Stimulated activated CD8-positive, alpha-beta memory T cell treated with anti-CD3 and anti-CD28 coated beads, Interleukin-12 subunit alpha, Interleukin-12 subunit beta, amount 100 ng/mL, for 24 hours (primary cell): Measurements from ENCODE around the gene PPFIA3.
"Not testable (repeated sequence)": the region's sequence is repeated elsewhere in the genome, so short reads cannot be mapped to it uniquely, and the experiment has no call there.

Source experiments
- DNase-seq: peaks from one replicate; pipeline ENCODE4 v3.0.0-alpha.2; 2020; ENCODE audit errors: extremely low read depth

The PPFIA3 gene

GRCh38 chr19:49182010-49182847, 62.9 kb downstream of the PPFIA3 start:
- not testable (repeated sequence) for DNase-seq

GRCh38 chr19:49182848-49183375, 63.6 kb downstream of the PPFIA3 start:
- DNase-seq = no peak

DNA sequence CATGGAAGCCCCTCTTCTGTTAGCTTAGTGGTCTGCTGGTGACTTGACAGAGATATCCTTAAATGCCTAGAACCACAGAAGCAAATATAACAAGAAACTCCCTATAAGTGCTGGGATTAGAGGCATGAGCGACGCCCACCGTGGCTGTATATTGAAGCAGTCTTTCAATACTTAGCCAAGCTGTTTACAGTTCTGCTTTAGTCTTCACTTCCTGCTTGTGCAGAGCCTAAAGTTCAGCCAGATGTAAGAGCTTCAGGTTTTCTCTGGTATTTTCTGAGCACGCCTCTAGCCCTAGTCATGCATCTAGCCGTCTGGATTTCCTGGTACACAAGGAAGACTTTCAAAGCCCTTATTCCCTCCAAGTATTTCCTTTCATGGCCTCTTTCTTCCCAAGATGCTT, 66.8 kb downstream of the PPFIA3 start:
- DNase-seq = no peak

DNA sequence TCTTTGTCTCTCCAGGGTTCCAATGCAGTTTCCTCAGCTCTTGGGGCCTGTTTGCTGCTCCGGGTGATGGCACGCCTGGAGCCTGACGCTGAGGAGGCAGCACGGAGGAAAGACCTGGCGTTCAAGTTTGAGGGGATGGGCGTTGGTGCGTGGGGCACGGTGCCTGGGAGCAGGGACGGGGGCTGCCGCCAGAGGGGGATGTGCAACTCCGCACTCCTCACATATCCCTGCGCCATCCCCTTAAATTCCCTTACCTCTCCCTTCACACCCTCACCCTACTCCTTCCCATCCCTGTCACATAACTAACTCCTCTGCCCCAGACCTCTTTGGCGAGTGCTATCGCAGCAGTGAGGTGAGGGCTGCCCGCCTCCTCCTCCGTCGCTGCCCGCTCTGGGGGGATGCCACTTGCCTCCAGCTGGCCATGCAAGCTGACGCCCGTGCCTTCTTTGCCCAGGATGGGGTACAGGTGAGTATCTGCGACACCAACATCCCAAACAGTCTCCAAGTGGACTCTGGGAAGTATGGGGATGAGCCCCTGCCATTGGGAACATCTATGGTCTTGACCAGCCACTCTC, 69.4 kb downstream of the PPFIA3 start:
- DNase-seq = no peak

DNA sequence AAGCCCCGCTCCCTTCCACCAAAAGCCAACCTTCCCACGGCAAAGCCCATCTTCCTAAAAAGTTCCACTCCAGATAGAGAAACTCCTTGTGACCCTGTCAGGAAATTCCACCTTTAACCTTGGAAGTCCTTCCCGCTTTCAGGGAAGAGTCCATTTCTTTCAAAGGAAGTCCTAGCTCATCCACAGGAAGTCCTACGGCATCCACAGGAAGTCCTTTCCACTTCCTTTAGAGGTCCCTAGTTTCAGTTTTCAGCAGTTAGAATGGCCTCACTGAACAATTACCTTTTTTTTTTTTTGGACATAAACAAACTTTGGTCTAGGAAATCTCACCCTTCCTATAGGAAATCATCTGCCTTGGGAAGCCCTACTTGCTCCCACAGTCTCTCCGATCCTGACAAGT, 69.9 kb downstream of the PPFIA3 start:
- DNase-seq = no peak

- no peak for DNase-seq
These were observed 71.4 kb downstream of the PPFIA3 start for GRCh38 chr19:49190781-49191180.

GRCh38 chr19:49193822-49194394, 74.6 kb downstream of the PPFIA3 start:
- DNase-seq = no peak

DNA sequence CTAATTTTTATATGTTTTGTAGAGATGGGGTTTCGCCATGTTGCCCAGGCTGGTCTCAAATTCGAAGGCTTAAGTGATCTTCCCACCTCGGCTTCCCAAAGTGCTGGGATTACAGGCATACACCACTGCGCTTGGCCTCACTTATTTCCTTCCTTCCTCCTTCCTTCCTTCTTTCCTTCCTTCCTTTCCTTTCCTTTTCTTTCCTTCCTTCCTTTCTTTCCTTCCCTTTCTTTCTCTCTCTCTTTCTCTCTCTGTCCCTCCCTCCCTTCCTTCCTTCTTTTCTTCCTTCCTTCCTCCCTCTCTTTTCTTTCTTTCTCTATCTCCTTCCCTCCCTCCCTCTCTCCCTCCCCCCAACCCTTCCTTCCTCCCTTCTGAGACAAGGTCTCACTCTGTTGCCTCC, 75.1 kb downstream of the PPFIA3 start:
- DNase-seq = no peak

GRCh38 chr19:49196527-49197240, 77.3 kb downstream of the PPFIA3 start:
- no peak for DNase-seq

DNA sequence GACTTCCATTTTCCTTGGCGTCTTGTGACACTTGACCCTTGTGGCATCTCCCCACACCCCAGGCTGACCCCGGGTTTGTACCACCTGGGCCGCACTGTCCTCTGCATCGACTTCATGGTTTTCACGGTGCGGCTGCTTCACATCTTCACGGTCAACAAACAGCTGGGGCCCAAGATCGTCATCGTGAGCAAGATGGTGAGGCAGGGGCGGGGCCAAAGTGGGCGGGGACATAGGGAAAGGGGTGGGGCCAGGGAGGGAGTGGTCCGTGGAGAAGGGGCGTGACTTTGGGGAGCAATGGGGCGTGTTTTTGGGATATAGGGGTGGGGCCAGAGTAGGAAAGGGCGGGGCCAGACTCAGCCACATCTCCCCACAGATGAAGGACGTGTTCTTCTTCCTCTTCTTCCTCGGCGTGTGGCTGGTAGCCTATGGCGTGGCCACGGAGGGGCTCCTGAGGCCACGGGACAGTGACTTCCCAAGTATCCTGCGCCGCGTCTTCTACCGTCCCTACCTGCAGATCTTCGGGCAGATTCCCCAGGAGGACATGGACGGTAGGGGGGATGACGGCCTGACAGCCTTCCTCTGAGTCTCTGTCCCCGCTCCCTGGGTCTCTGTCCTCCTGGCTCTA, 81.0 kb downstream of the PPFIA3 start:
- no peak for DNase-seq
